ENCODE measurements around the gene CLTC. TPM values are rescaled to one million over a fixed set of nuclear protein-coding genes. Genes with fewer than 3 reads are reported as not detected.

Gene CLTC
- total and polyA plus RNA-seq, 2 of the 4 experiments (the other 2 are of a cell fraction), result 181 to 641 TPM

GRCh38 chr17:59696682-59697277 is 77.1 kb downstream of the CLTC start:
- no peak overlapping the region for H4K8ac ChIP-seq (ENCODE audit: low read depth in 2 of 2, low read length in 2 of 2)
- no peak overlapping the region for H4K5ac ChIP-seq (ENCODE audit: low read depth, low read length)
- no peak overlapping the region for H3K14ac ChIP-seq (replicated peaks; ENCODE audit: low read depth, low read length)
- peaks cover 49% of the 10 kb centered on the region for H3K36me3 ChIP-seq (ENCODE audit: control insufficient read depth, insufficient read depth, low read length)
- H3K9me1 ChIP-seq (ENCODE audit: insufficient read depth, low read length), result peaks cover 13% of the 10 kb centered on the region; the same call in 1 of the 2 replicates
- no peak overlapping the region for H3K18ac ChIP-seq (ENCODE audit: low read depth, low read length)
- ChIA-PET CTCF (no interaction called here), POLR2A (ENCODE audit: unreplicated experiment) (no interaction called here)
- no peak overlapping the region for H3K23ac ChIP-seq (ENCODE audit: low read depth, low read length)
- no peak overlapping the region for H2BK20ac ChIP-seq (ENCODE audit: low read depth, low read length)
- H2AK5ac ChIP-seq (ENCODE audit: low read depth, low read length), result no peak overlapping the region
- H3K4me3 ChIP-seq (ENCODE audit: insufficient read depth, low read depth, low read length), result no peak overlapping the region
- H3K4ac ChIP-seq (ENCODE audit: low read depth, low read length), result no peak overlapping the region
- H4K20me1 ChIP-seq (ENCODE audit: insufficient read depth, low read length), result peaks cover 61% of the 10 kb centered on the region
- no peak overlapping the region for H3K56ac ChIP-seq (ENCODE audit: extremely low read depth, insufficient read depth, low read length)
- H2BK5ac ChIP-seq (ENCODE audit: low read depth, low read length, poor library complexity, severe bottlenecking), result no peak overlapping the region
- WGBS, 2 experiments (ENCODE audit: extremely low coverage in 2 of 2, insufficient read length in 1 of 2), result no CpG with 5 or more reads among the region's 2 CpGs
- no peak overlapping the region for H2BK15ac ChIP-seq (ENCODE audit: low read depth, low read length)
- no peak overlapping the region for H2AFZ ChIP-seq (replicated peaks; ENCODE audit: low read length, poor library complexity)
- no TSS peak for BruUV-seq (replicated peaks)
- TF ChIP-seq, protein P1, sequence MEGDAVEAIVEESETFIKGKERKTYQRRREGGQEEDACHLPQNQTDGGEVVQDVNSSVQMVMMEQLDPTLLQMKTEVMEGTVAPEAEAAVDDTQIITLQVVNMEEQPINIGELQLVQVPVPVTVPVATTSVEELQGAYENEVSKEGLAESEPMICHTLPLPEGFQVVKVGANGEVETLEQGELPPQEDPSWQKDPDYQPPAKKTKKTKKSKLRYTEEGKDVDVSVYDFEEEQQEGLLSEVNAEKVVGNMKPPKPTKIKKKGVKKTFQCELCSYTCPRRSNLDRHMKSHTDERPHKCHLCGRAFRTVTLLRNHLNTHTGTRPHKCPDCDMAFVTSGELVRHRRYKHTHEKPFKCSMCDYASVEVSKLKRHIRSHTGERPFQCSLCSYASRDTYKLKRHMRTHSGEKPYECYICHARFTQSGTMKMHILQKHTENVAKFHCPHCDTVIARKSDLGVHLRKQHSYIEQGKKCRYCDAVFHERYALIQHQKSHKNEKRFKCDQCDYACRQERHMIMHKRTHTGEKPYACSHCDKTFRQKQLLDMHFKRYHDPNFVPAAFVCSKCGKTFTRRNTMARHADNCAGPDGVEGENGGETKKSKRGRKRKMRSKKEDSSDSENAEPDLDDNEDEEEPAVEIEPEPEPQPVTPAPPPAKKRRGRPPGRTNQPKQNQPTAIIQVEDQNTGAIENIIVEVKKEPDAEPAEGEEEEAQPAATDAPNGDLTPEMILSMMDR (conservative IDR thresholded peaks at IDR 0.05; ENCODE audit: low read depth, low read length), result no peak
- TF ChIP-seq RAD21 (IDR thresholded peaks at IDR 0.05; ENCODE audit: low read length) (no peak), MAZ (IDR thresholded peaks at IDR 0.05; ENCODE audit: borderline replicate concordance, low read depth, low read length) (no peak), BHLHE40 (IDR thresholded peaks at IDR 0.05; ENCODE audit: low read depth, low read length) (no peak), RFX5 (IDR thresholded peaks at IDR 0.05; ENCODE audit: low read depth, low read length) (no peak), POLR2A (IDR thresholded peaks at IDR 0.05; ENCODE audit: low read depth, low read length) (no peak), RCOR1 (IDR thresholded peaks at IDR 0.05; ENCODE audit: insufficient replicate concordance, low read length) (no peak), SMC3 (IDR thresholded peaks at IDR 0.05; ENCODE audit: low read depth, low read length) (no peak)
- DNase-seq, result no peak
- no peaks in the 10 kb centered on the region for H3K9me3 ChIP-seq (ENCODE audit: control insufficient read depth, insufficient read depth, low read length)
- dilution Hi-C loops (cut with HindIII; ENCODE audit: low sequenced_read_pairs, unreplicated experiment), result no loop called here
- H3K27ac ChIP-seq (ENCODE audit: insufficient read depth, low read length), result no peak overlapping the region
- no peak overlapping the region for H2AK9ac ChIP-seq (replicated peaks; ENCODE audit: low read depth, low read length, poor library complexity)
- H2BK120ac ChIP-seq (ENCODE audit: low read depth, low read length), result no peak overlapping the region
- ATAC-seq (ENCODE audit: low read depth), result no peak
- no peak overlapping the region for H3K9ac ChIP-seq (ENCODE audit: low read depth, low read length)
- intact Hi-C loops (cut with micrococcal nuclease), result no loop called here
- in situ Hi-C loops (cut with MboI; ENCODE audit: low sequenced_read_pairs), result no loop called here
- peaks cover 42 to 68% of the 10 kb centered on the region in 2 experiments for H3K79me1 ChIP-seq (ENCODE audit: low read depth in 1 of 2, low read length in 2 of 2)
- H4K91ac ChIP-seq (ENCODE audit: insufficient read depth, low read depth, low read length), result no peak overlapping the region
- H3K27me3 ChIP-seq (ENCODE audit: control insufficient read depth, insufficient read depth, low read length), result no peaks in the 10 kb centered on the region
- no peaks in the 10 kb centered on the region for H3K4me1 ChIP-seq (ENCODE audit: control insufficient read depth, insufficient read depth, low read length)
- no peak overlapping the region for H3K4me2 ChIP-seq (ENCODE audit: low read depth, low read length)
